RWPE1 (cell line): Measurements from ENCODE around the gene HNRNPM.

Experiments
- CTCF ChIA-PET: fragments of 350-600 bp; sonication (Branson Sonifier 250); formaldehyde crosslinking; extraction: SDS; loops from one replicate; lab custom pipeline; 2021; lab: Yijun Ruan, JAX
- POLR2A ChIA-PET: fragments of 400-600 bp; formaldehyde crosslinking; extraction: SDS; loops from one replicate; lab custom pipeline; 2020; ENCODE audit warnings: antibody characterized with exemption; ENCODE audit not compliant: low non-redundant PET; lab: Yijun Ruan, JAX
- DNase-seq: peaks from one replicate; pipeline ENCODE4 v3.0.0; 2012; ENCODE audit warnings: low spot score
- H3K27ac ChIP-seq: fragments of 450-650 bp; 2 replicates; pipeline ENCODE4 v1.5.1; 2017
- CTCF ChIP-seq: fragments of 450-650 bp; conservative IDR thresholded peaks from 2 replicates; pipeline ENCODE4 v1.5.1; 2017; ENCODE audit warnings: low read depth, mild to moderate bottlenecking

Gene HNRNPM

GRCh38 chr19:8397746-8398310, 46.9 kb upstream of the HNRNPM start:
- no peak for TF ChIP-seq CTCF
- CTCF ChIA-PET, result interaction anchor here (0.9 to 1.8 kb wide), 2 partner anchors 44 to 50 kb away, joined by 4 to 10 read pairs; no protein-coding TSS in a partner anchor
- POLR2A ChIA-PET, result no interaction called here
- DNase-seq, result no peak
- peak overlapping the region; percentile 85 for H3K27ac ChIP-seq

GRCh38 chr19:8398311-8398771, 46.4 kb upstream of the HNRNPM start:
- no peak for TF ChIP-seq CTCF
- ChIA-PET CTCF (interaction anchor here (0.9 to 1.8 kb wide), 2 partner anchors 44 to 50 kb away, joined by 4 to 10 read pairs; no protein-coding TSS in a partner anchor), POLR2A (no interaction called here)
- peak overlapping the region; percentile 85 for H3K27ac ChIP-seq
- no peak for DNase-seq

- DNase-seq, result no peak
- CTCF ChIA-PET, result no interaction called here
- H3K27ac ChIP-seq, result peak overlapping the region; percentile 19
- TF ChIP-seq CTCF, result no peak
- POLR2A ChIA-PET, result no interaction called here
Measured at GRCh38 chr19:8399681-8400188, 45.0 kb upstream of the HNRNPM start.

- POLR2A ChIA-PET, result no interaction called here
- peak overlapping the region; percentile 17; the same call in 1 of the 2 replicates for H3K27ac ChIP-seq
Measured at GRCh38 chr19:8401981-8402411, 42.8 kb upstream of the HNRNPM start.

GRCh38 chr19:8403098-8403819, 41.5 kb upstream of the HNRNPM start:
- no peak for TF ChIP-seq CTCF
- CTCF ChIA-PET, result interaction anchor here (0.6 kb wide), 1 partner anchor 211 kb away, joined by 4 read pairs; no protein-coding TSS in a partner anchor
- POLR2A ChIA-PET, result no interaction called here

More at GRCh38 chr19:8401981-8402411, 42.8 kb upstream of the HNRNPM start:
- CTCF ChIA-PET, result interaction anchor here (0.8 kb wide), 1 partner anchor 109 kb away, joined by 3 read pairs; no protein-coding TSS in a partner anchor
- no peak for TF ChIP-seq CTCF
- DNase-seq, result no peak

GRCh38 chr19:8403820-8404109, 41.0 kb upstream of the HNRNPM start:
- no peak for TF ChIP-seq CTCF
- no peak for DNase-seq
- CTCF ChIA-PET, result no interaction called here
- POLR2A ChIA-PET, result no interaction called here
- H3K27ac ChIP-seq, result no peak overlapping the region

More at GRCh38 chr19:8403098-8403819, 41.5 kb upstream of the HNRNPM start:
- no peak for DNase-seq
- H3K27ac ChIP-seq, result peak overlapping the region; percentile 17; the same call in 1 of the 2 replicates
